Astrocyte (in vitro differentiated cells and primary cell): ENCODE results near the gene CAMKMT. TPM values are rescaled to one million over a fixed set of nuclear protein-coding genes. Genes with fewer than 3 reads are reported as not detected.

Experiments
- DNase-seq: peaks from one replicate; pipeline ENCODE4 v3.0.0-alpha.2; 2010; ENCODE audit warnings: low read depth
- FAIRE-seq: peaks from 2 replicates; lab custom pipeline; 2011; peaks lifted over from hg19 to GRCh38; lab: Jason Lieb, UNC
- H2AFZ ChIP-seq: 2 replicates; pipeline ENCODE4 v1.6.0; 2012; ENCODE audit warnings: low read depth, low read length, inconsistent platforms
- H3K27ac ChIP-seq: 2 replicates; pipeline ENCODE4 v1.5.1; 2011; ENCODE audit warnings: low read depth, low read length, inconsistent platforms
- H3K27me3 ChIP-seq: 2 replicates; pipeline ENCODE4 v1.6.0; 2011; ENCODE audit warnings: low read length, inconsistent platforms; ENCODE audit not compliant: insufficient read depth
- H3K36me3 ChIP-seq: 2 replicates; pipeline ENCODE4 v1.5.1; 2011; ENCODE audit warnings: low read length, inconsistent platforms; ENCODE audit not compliant: insufficient read depth
- H3K4me1 ChIP-seq: 2 replicates; pipeline ENCODE4 v1.5.1; 2011; ENCODE audit warnings: low read length, inconsistent platforms; ENCODE audit not compliant: insufficient read depth
- H3K4me2 ChIP-seq: 2 replicates; pipeline ENCODE4 v1.6.0; 2012; ENCODE audit warnings: low read length, inconsistent platforms
- H3K4me3 ChIP-seq: 2 replicates; pipeline ENCODE4 v1.5.1; 2011; ENCODE audit warnings: low read depth, mild to moderate bottlenecking, low read length, inconsistent platforms; ENCODE audit not compliant: insufficient read depth
- H3K79me2 ChIP-seq: 2 replicates; pipeline ENCODE4 v1.6.0; 2012; ENCODE audit warnings: mild to moderate bottlenecking, low read length, inconsistent platforms; ENCODE audit not compliant: insufficient read depth
- H3K9ac ChIP-seq: 2 replicates; pipeline ENCODE4 v1.6.0; 2012; ENCODE audit warnings: mild to moderate bottlenecking, low read length, inconsistent platforms
- H3K9me3 ChIP-seq: 2 replicates; pipeline ENCODE4 v1.5.1; 2012; ENCODE audit warnings: low read depth, mild to moderate bottlenecking, low read length, inconsistent platforms; ENCODE audit not compliant: insufficient read depth
- H4K20me1 ChIP-seq: 2 replicates; pipeline ENCODE4 v1.6.0; 2012; ENCODE audit warnings: low read length, inconsistent platforms; ENCODE audit not compliant: insufficient read depth
- H3K27ac Mint-ChIP-seq: one replicate; pipeline ENCODE4 v1.8.0; 2021; ENCODE audit warnings: mild to moderate bottlenecking, mixed read lengths; ENCODE audit not compliant: unreplicated experiment
- H3K27me3 Mint-ChIP-seq: one replicate; pipeline ENCODE4 v1.8.0; 2021; ENCODE audit warnings: low read depth, mixed read lengths; ENCODE audit not compliant: unreplicated experiment
- H3K36me3 Mint-ChIP-seq: one replicate; pipeline ENCODE4 v1.8.0; 2021; ENCODE audit warnings: low read depth, mixed read lengths; ENCODE audit not compliant: unreplicated experiment
- H3K4me1 Mint-ChIP-seq: one replicate; pipeline ENCODE4 v1.8.0; 2021; ENCODE audit warnings: low read depth, mixed read lengths; ENCODE audit not compliant: unreplicated experiment
- H3K4me3 Mint-ChIP-seq: one replicate; pipeline ENCODE4 v1.8.0; 2021; ENCODE audit warnings: mild to moderate bottlenecking, moderate library complexity, mixed read lengths; ENCODE audit not compliant: unreplicated experiment
- H3K9me3 Mint-ChIP-seq: one replicate; pipeline ENCODE4 v1.8.0; 2021; ENCODE audit warnings: mild to moderate bottlenecking, mixed read lengths; ENCODE audit not compliant: unreplicated experiment
- CTCF ChIP-seq: IDR thresholded peaks from 2 replicates; pipeline ENCODE4 v1.5.1; 2011; ENCODE audit warnings: low read depth, mild to moderate bottlenecking, inconsistent platforms, low read length, moderate library complexity; ENCODE audit not compliant: insufficient read depth
- EZH2 ChIP-seq: IDR thresholded peaks from 2 replicates; pipeline ENCODE4 v1.6.1; 2012; ENCODE audit warnings: mild to moderate bottlenecking, low read length, inconsistent platforms; ENCODE audit not compliant: insufficient read depth
- total RNA-seq: library from RNA; stranded (reverse); gene quantifications from 2 replicates; pipeline ENCODE4 v1.2.1, GENCODE V29; 2021

CAMKMT gene
- total RNA-seq, 1 donor from 2014 or later: 9.3 TPM

DNA sequence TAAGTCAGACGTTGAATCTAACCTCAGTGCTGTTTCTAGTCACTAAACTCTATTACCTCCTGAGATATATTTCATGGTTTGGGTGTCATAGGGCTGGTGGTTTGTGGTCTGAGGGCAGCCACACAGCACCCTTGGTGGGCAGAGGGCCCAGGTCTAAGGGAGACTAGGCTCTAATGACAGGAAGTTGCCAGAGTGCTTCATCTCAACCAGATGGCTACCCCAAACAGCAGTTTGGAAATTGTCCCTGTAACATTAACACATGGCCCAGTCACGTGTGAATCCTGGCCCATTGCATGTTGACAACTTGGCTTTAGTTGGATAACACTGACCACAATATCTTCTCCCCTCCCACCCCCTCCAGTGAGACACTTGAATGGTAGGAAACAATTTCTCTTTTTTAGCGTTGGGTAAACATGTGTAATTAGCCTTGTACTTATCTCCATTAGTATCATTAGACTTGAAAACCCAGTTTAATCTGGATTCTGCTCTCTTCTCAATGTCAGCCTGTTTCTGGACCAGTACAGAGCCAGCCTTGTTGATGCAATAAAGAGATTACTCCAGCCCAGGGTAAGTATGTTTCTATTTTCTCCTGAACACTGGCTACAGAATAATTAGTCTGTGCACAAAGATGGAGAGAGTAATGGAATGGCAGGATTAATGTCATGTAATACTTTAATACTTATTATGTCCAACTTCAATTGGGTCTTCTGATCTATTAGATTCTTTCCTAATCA is 392.0 kb downstream of the CAMKMT start:
- TF ChIP-seq CTCF (no peak), EZH2 (no peak)
- Mint-ChIP-seq H3K9me3 (peaks cover 5% of the 10 kb centered on the region), H3K27ac (no peak overlapping the region)

DNA sequence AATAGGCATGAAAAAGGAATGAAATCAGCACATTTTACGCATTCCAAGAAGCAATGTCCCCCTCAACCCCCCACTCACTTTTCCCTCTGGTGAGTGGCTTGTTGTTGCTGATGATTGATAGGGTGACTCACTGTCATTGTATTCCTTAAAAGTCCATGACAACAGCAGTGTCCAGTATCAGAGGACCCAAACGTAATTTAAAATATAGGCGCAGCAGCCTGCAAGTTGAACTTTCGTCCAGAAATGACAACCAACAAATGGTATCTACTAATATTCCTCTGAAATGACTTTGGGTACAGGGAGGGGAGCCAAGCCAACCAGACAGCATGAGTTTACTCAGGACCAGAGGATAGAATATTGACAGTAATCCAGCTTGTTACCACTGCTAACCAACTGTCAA is 396.8 kb downstream of the CAMKMT start:
- Mint-ChIP-seq H3K4me1 (peaks cover 25% of the 10 kb centered on the region), H3K9me3 (peaks cover 2% of the 10 kb centered on the region), H3K27me3 (peaks cover 7% of the 10 kb centered on the region), H3K4me3 (no peak overlapping the region), H3K27ac (no peak overlapping the region), H3K36me3 (no peaks in the 10 kb centered on the region)
- Histone ChIP-seq H3K9ac (no peak overlapping the region), H4K20me1 (no peaks in the 10 kb centered on the region), H3K27ac (no peak overlapping the region), H3K27me3 (peaks cover 17% of the 10 kb centered on the region), H3K79me2 (no peaks in the 10 kb centered on the region), H3K4me2 (no peak overlapping the region), H3K9me3 (no peaks in the 10 kb centered on the region), H3K4me1 (no peaks in the 10 kb centered on the region), H3K36me3 (no peaks in the 10 kb centered on the region), H2AFZ (no peak overlapping the region), H3K4me3 (no peak overlapping the region)
- FAIRE-seq (no peak), DNase-seq (no peak)
- TF ChIP-seq CTCF: no peak
- TF ChIP-seq EZH2: no peak

More for the DNA sequence above, 392.0 kb downstream of the CAMKMT start:
- Mint-ChIP-seq H3K4me1 (peaks cover 11% of the 10 kb centered on the region), H3K36me3 (no peaks in the 10 kb centered on the region), H3K27me3 (no peaks in the 10 kb centered on the region), H3K4me3 (no peak overlapping the region)
- Histone ChIP-seq H3K36me3 (no peaks in the 10 kb centered on the region), H3K9ac (no peak overlapping the region), H4K20me1 (no peaks in the 10 kb centered on the region), H3K9me3 (no peaks in the 10 kb centered on the region), H3K4me1 (no peaks in the 10 kb centered on the region), H3K79me2 (no peaks in the 10 kb centered on the region), H3K27me3 (no peaks in the 10 kb centered on the region), H2AFZ (no peak overlapping the region), H3K4me3 (no peak overlapping the region), H3K4me2 (no peak overlapping the region), H3K27ac (no peak overlapping the region)
- DNase-seq (peak; percentile 61), FAIRE-seq (no peak)

DNA sequence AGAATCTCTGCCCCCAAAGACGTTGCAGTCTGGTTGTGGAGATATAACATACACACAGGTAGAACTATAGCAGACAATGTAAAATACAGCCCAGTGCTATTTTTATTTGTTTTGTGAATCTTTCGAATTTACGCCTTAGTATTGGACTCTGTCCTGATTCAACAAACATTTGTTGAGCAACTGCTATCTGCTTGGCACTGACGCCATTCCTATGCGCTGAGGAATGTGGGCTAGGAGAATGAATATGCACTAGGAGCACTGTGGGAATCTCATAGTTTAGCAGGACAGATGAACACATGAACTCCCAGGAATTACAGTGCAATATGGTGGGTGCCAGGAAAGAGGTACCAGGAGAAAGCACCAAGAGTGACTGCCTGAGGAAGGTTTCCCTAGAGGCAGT is 398.1 kb downstream of the CAMKMT start:
- no peaks in the 10 kb centered on the region for H3K79me2 ChIP-seq
- H3K36me3 Mint-ChIP-seq: no peaks in the 10 kb centered on the region
- no peak overlapping the region for H3K4me3 Mint-ChIP-seq
- H3K4me1 ChIP-seq: no peaks in the 10 kb centered on the region
- no peak overlapping the region for H3K4me2 ChIP-seq
- H3K4me3 ChIP-seq: no peak overlapping the region
- no peak overlapping the region for H3K9ac ChIP-seq
- H4K20me1 ChIP-seq: no peaks in the 10 kb centered on the region
- no peak overlapping the region for H2AFZ ChIP-seq
- peaks cover 2% of the 10 kb centered on the region for H3K9me3 Mint-ChIP-seq
- H3K9me3 ChIP-seq: no peaks in the 10 kb centered on the region
- no peak overlapping the region for H3K27ac Mint-ChIP-seq
- peaks cover 13% of the 10 kb centered on the region for H3K27me3 Mint-ChIP-seq
- peaks cover 27% of the 10 kb centered on the region for H3K27me3 ChIP-seq
- FAIRE-seq (no peak), DNase-seq (peak; percentile 9)
- H3K27ac ChIP-seq: no peak overlapping the region
- no peak for TF ChIP-seq CTCF
- no peak for TF ChIP-seq EZH2
- H3K36me3 ChIP-seq: no peaks in the 10 kb centered on the region
- peaks cover 25% of the 10 kb centered on the region for H3K4me1 Mint-ChIP-seq
